Left ventricle myocardium inferior (tissue), 1 donor: ENCODE measurements around the gene RARA. TPM values are rescaled to one million over a fixed set of nuclear protein-coding genes. Genes with fewer than 3 reads are reported as not detected.
A peak's percentile ranks its signal among the peaks of the same experiment; 100 is the strongest.

Source experiments
- DNase-seq: peaks from one replicate; pipeline ENCODE4 v3.0.0-alpha.2; 2020
- H3K27ac ChIP-seq: fragments of 200-600 bp; replicated peaks from 2 replicates; pipeline ENCODE4 v1.8.0; 2021
- H3K27me3 ChIP-seq: fragments of 200-600 bp; 2 replicates; pipeline ENCODE4 v1.8.0; 2021; ENCODE audit warnings: low read depth
- H3K36me3 ChIP-seq: fragments of 200-600 bp; 2 replicates; pipeline ENCODE4 v1.8.0; 2021
- H3K4me1 ChIP-seq: fragments of 200-600 bp; 2 replicates; pipeline ENCODE4 v1.8.0; 2021
- H3K4me3 ChIP-seq: fragments of 200-600 bp; 2 replicates; pipeline ENCODE4 v1.8.0; 2021; ENCODE audit warnings: mild to moderate bottlenecking, moderate library complexity
- H3K9me3 ChIP-seq: fragments of 200-600 bp; replicated peaks from 2 replicates; pipeline ENCODE4 v1.8.0; 2021
- intact Hi-C: fragments of 100-400 bp; cut with micrococcal nuclease; formaldehyde crosslinking; loops from one replicate; pipeline ENCODE4 v1.11.0; 2022
- long read RNA-seq: library from polyadenylated mRNA; unstranded; transcript quantifications from one replicate; pipeline ENCODE4 v2.0.0, GENCODE V29; 2021
- total RNA-seq: library from RNA; stranded (reverse); fragmentation: NEBNext Ultra II Directional; extraction: Animal tissue kit (Norgen Biotek cat#: 25700); gene quantifications from one replicate; pipeline ENCODE4 v1.2.1, GENCODE V29; 2021
- TF ChIP-seq, protein P1 (sequence below): fragments of 200-600 bp; IDR thresholded peaks from 2 replicates; pipeline ENCODE4 v1.8.0; 2021; ENCODE audit warnings: antibody characterized with exemption, mild to moderate bottlenecking, borderline replicate concordance
- donor health status: DM: no; HTN: yes; CAD: no; lungs with severe emphysema.

RARA gene
- total RNA-seq = 17.1 TPM
- long read RNA-seq, transcript RARA-202 (8 exons, 2,285 nt) = major isoform, 7 of 19 reads
- long read RNA-seq, transcript RARA-204 (9 exons, 2,024 nt) = minor isoform, 6 of 19 reads
- long read RNA-seq, partial matches to known transcripts = 3 of 19 reads
- long read RNA-seq, other reads (novel, unspliced or antisense) = 3 of 19 reads

GRCh38 chr17:40309031-40309948, at the start of gene RARA:
Gene RARA (plus strand): TSS chr17:40309180. CDS start chr17:40331219, 22,039 bp downstream.
- Histone ChIP-seq H3K9me3 (no peaks in the 10 kb centered on the region), H3K4me1 (peaks cover 87% of the 10 kb centered on the region), H3K27me3 (no peaks in the 10 kb centered on the region), H3K27ac (peak within 1 kb of the TSS; percentile 90), H3K36me3 (no peaks in the 10 kb centered on the region), H3K4me3 (peak within 1 kb of the TSS; percentile 59)
- DNase-seq = peak; percentile 59
- intact Hi-C loops = no loop called here
- TF ChIP-seq, protein P1, sequence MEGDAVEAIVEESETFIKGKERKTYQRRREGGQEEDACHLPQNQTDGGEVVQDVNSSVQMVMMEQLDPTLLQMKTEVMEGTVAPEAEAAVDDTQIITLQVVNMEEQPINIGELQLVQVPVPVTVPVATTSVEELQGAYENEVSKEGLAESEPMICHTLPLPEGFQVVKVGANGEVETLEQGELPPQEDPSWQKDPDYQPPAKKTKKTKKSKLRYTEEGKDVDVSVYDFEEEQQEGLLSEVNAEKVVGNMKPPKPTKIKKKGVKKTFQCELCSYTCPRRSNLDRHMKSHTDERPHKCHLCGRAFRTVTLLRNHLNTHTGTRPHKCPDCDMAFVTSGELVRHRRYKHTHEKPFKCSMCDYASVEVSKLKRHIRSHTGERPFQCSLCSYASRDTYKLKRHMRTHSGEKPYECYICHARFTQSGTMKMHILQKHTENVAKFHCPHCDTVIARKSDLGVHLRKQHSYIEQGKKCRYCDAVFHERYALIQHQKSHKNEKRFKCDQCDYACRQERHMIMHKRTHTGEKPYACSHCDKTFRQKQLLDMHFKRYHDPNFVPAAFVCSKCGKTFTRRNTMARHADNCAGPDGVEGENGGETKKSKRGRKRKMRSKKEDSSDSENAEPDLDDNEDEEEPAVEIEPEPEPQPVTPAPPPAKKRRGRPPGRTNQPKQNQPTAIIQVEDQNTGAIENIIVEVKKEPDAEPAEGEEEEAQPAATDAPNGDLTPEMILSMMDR = no peak

DNA sequence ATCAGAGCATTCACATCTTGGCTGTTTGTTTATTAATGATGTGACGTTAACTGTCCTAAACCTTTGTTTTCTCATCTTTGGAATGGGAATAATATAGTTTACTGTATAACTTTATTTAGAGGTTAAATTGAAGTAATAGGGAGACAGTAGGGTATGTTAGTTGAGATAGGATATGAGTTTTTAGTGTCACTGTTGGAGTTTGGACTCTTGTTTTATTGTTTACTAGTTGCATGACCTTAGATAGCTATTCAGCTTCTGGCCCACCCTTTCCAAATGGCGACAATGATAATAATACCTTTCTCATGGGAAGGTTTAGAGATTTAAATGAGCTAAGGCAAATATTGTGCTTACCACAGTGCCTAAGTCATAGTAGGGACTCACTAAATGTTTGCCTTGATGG, 49.5 kb upstream of the RARA start:
- no peaks in the 10 kb centered on the region for H3K27me3 ChIP-seq
- intact Hi-C loops = no loop called here
- H3K4me1 ChIP-seq = peaks cover 5% of the 10 kb centered on the region
- peaks cover 73% of the 10 kb centered on the region for H3K36me3 ChIP-seq
- TF ChIP-seq, protein P1 = no peak
- no peak overlapping the region for H3K27ac ChIP-seq
- DNase-seq = no peak
- H3K9me3 ChIP-seq = no peaks in the 10 kb centered on the region
- H3K4me3 ChIP-seq = no peak overlapping the region

GRCh38 chr17:40260528-40260927, 48.5 kb upstream of the RARA start:
- no peak overlapping the region for H3K4me3 ChIP-seq
- H3K27me3 ChIP-seq = no peaks in the 10 kb centered on the region
- peaks cover 83% of the 10 kb centered on the region for H3K36me3 ChIP-seq
- intact Hi-C loops = no loop called here
- H3K4me1 ChIP-seq = peaks cover 5% of the 10 kb centered on the region
- no peak overlapping the region for H3K27ac ChIP-seq
- no peak for DNase-seq
- no peaks in the 10 kb centered on the region for H3K9me3 ChIP-seq
- TF ChIP-seq, protein P1 = no peak

- intact Hi-C loops = no loop called here
- TF ChIP-seq, protein P1 = no peak
- H3K36me3 ChIP-seq = peaks cover 86% of the 10 kb centered on the region
Observed at GRCh38 chr17:40264458-40265185, 44.4 kb upstream of the RARA start.

DNA sequence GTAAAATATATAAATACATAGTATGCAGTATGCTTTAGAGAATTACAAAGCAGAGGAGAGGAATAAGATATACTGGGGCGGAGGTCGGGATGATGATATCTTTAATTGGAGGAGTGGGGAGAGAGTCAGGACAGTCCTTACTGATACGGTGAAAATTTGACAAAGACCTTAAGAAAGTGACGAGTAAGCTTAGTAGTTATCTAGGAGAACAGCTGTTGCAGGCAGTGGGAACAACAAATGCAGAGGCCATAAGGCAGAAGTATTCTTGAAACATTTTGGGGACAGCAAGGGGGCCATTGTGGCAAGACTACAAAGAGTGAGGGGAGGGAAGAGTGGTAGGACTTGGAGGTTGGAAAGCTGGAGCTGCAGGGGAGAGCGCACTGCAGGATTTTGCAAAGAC, 43.6 kb upstream of the RARA start:
- Histone ChIP-seq H3K27ac (no peak overlapping the region), H3K9me3 (no peaks in the 10 kb centered on the region), H3K36me3 (peaks cover 84% of the 10 kb centered on the region), H3K27me3 (no peaks in the 10 kb centered on the region), H3K4me3 (no peak overlapping the region), H3K4me1 (peaks cover 5% of the 10 kb centered on the region)
- intact Hi-C loops = no loop called here
- DNase-seq = no peak
- TF ChIP-seq, protein P1 = no peak

More at GRCh38 chr17:40264458-40265185, 44.4 kb upstream of the RARA start:
- H3K9me3 ChIP-seq = no peaks in the 10 kb centered on the region
- no peaks in the 10 kb centered on the region for H3K27me3 ChIP-seq
- no peak for DNase-seq
- no peak overlapping the region for H3K27ac ChIP-seq
- peaks cover 5% of the 10 kb centered on the region for H3K4me1 ChIP-seq
- no peak overlapping the region for H3K4me3 ChIP-seq
